ENCODE data around the gene ABCF3. TPM values are rescaled to one million over a fixed set of nuclear protein-coding genes. Genes with fewer than 3 reads are reported as not detected.

The ABCF3 gene
- total RNA-seq, 1 experiment from 2014 or later, result 68.8 TPM

- ChIA-PET POLR2A (no interaction called here), CTCF (no interaction called here)
- Mint-ChIP-seq H3K4me1 (ENCODE audit: low read depth, unreplicated experiment) (no peaks in the 10 kb centered on the region), H3K27me3 (ENCODE audit: insufficient read depth, unreplicated experiment) (no peaks in the 10 kb centered on the region), H3K36me3 (ENCODE audit: insufficient read depth, unreplicated experiment) (peaks cover 20% of the 10 kb centered on the region), H3K27ac (ENCODE audit: unreplicated experiment) (no peak overlapping the region), H3K4me3 (ENCODE audit: unreplicated experiment) (no peak overlapping the region), H3K9me3 (ENCODE audit: unreplicated experiment) (no peaks in the 10 kb centered on the region)
- no TSS peak for BruUV-seq (replicated peaks)
- no peak for TF ChIP-seq CTCF (IDR thresholded peaks at IDR 0.05; ENCODE audit: insufficient read depth in 1 of 2, low read depth in 1 of 2, low read length in 1 of 2, severe bottlenecking in 1 of 2, unreplicated experiment in 1 of 2)
- H3K27me3 ChIP-seq (replicated peaks; ENCODE audit: control insufficient read depth, insufficient read depth, low read length), result no peaks in the 10 kb centered on the region
- intact Hi-C loops (cut with micrococcal nuclease; ENCODE audit: unreplicated experiment), result loop anchor here (2.0 kb wide), 2 partner anchors 103 to 143 kb away; partner anchors contain the start of genes ALG3 and EEF1AKMT4
- H3K4me1 ChIP-seq, result no peaks in the 10 kb centered on the region
- no peaks in the 10 kb centered on the region for H3K9me3 ChIP-seq
- no peak overlapping the region for H3K4me3 ChIP-seq (ENCODE audit: low read depth, low read length)
- peaks cover 6% of the 10 kb centered on the region for H3K36me3 ChIP-seq (ENCODE audit: control insufficient read depth, insufficient read depth, low read length)
- no peak for DNase-seq
Observed at GRCh38 chr3:184145751-184146270, 40.2 kb upstream of the ABCF3 start.

- no peaks in the 10 kb centered on the region for H3K27me3 ChIP-seq (replicated peaks; ENCODE audit: control insufficient read depth, insufficient read depth, low read length)
- no peaks in the 10 kb centered on the region for H3K9me3 ChIP-seq
- H3K4me1 ChIP-seq, result no peaks in the 10 kb centered on the region
- no peak overlapping the region for H3K4me3 ChIP-seq (ENCODE audit: low read depth, low read length)
- no TSS peak for BruUV-seq (replicated peaks)
- intact Hi-C loops (cut with micrococcal nuclease; ENCODE audit: unreplicated experiment), result no loop called here
- DNase-seq, result no peak
- ChIA-PET POLR2A (no interaction called here), CTCF (interaction anchor here (0.6 kb wide), 1 partner anchor 54 kb away, joined by 8 read pairs; no protein-coding TSS in a partner anchor)
- Mint-ChIP-seq H3K36me3 (ENCODE audit: insufficient read depth, unreplicated experiment) (peaks cover 4% of the 10 kb centered on the region), H3K27ac (ENCODE audit: unreplicated experiment) (no peak overlapping the region), H3K27me3 (ENCODE audit: insufficient read depth, unreplicated experiment) (no peaks in the 10 kb centered on the region), H3K4me1 (ENCODE audit: low read depth, unreplicated experiment) (no peaks in the 10 kb centered on the region), H3K9me3 (ENCODE audit: unreplicated experiment) (no peaks in the 10 kb centered on the region), H3K4me3 (ENCODE audit: unreplicated experiment) (no peak overlapping the region)
- H3K36me3 ChIP-seq (ENCODE audit: control insufficient read depth, insufficient read depth, low read length), result peaks cover 6% of the 10 kb centered on the region
- no peak for TF ChIP-seq CTCF (IDR thresholded peaks at IDR 0.05; ENCODE audit: insufficient read depth in 1 of 2, low read depth in 1 of 2, low read length in 1 of 2, severe bottlenecking in 1 of 2, unreplicated experiment in 1 of 2)
Observed at GRCh38 chr3:184148076-184148475, 37.9 kb upstream of the ABCF3 start.

GRCh38 chr3:184149123-184149522 lies 36.9 kb upstream of the ABCF3 start:
- BruUV-seq (replicated peaks), result no TSS peak
- intact Hi-C loops (cut with micrococcal nuclease; ENCODE audit: unreplicated experiment), result no loop called here
- peaks cover 4% of the 10 kb centered on the region for H3K36me3 Mint-ChIP-seq (ENCODE audit: insufficient read depth, unreplicated experiment)
- POLR2A ChIA-PET, result no interaction called here
- H3K4me1 Mint-ChIP-seq (ENCODE audit: low read depth, unreplicated experiment), result no peaks in the 10 kb centered on the region
- peaks cover 4% of the 10 kb centered on the region for H3K36me3 ChIP-seq (ENCODE audit: control insufficient read depth, insufficient read depth, low read length)
- H3K27me3 Mint-ChIP-seq (ENCODE audit: insufficient read depth, unreplicated experiment), result no peaks in the 10 kb centered on the region
- TF ChIP-seq CTCF (IDR thresholded peaks at IDR 0.05; ENCODE audit: insufficient read depth in 1 of 2, low read depth in 1 of 2, low read length in 1 of 2, severe bottlenecking in 1 of 2, unreplicated experiment in 1 of 2), result no peak
- no peaks in the 10 kb centered on the region for H3K27me3 ChIP-seq (replicated peaks; ENCODE audit: control insufficient read depth, insufficient read depth, low read length)
- H3K27ac Mint-ChIP-seq (ENCODE audit: unreplicated experiment), result no peak overlapping the region
- DNase-seq, result no peak
- CTCF ChIA-PET, result interaction anchor here (0.6 kb wide), 1 partner anchor 739 kb away, joined by 4 read pairs; no protein-coding TSS in a partner anchor
- H3K4me1 ChIP-seq, result no peaks in the 10 kb centered on the region
- H3K9me3 ChIP-seq, result no peaks in the 10 kb centered on the region
- H3K4me3 Mint-ChIP-seq (ENCODE audit: unreplicated experiment), result no peak overlapping the region
- no peaks in the 10 kb centered on the region for H3K9me3 Mint-ChIP-seq (ENCODE audit: unreplicated experiment)
- H3K4me3 ChIP-seq (ENCODE audit: low read depth, low read length), result no peak overlapping the region
